22Rv1 (cell line): ENCODE results near the gene MBTD1.

Experiments used
- ZFX ChIP-seq: fragments of 450-650 bp; IDR thresholded peaks from 2 replicates; pipeline ENCODE4 v1.6.1; 2017; ENCODE audit warnings: antibody characterized with exemption, borderline replicate concordance
- TF ChIP-seq, protein P1 (sequence below): fragments of 450-650 bp; IDR thresholded peaks from 2 replicates; pipeline ENCODE4 v1.5.1; 2017; ENCODE audit warnings: mild to moderate bottlenecking

DNA sequence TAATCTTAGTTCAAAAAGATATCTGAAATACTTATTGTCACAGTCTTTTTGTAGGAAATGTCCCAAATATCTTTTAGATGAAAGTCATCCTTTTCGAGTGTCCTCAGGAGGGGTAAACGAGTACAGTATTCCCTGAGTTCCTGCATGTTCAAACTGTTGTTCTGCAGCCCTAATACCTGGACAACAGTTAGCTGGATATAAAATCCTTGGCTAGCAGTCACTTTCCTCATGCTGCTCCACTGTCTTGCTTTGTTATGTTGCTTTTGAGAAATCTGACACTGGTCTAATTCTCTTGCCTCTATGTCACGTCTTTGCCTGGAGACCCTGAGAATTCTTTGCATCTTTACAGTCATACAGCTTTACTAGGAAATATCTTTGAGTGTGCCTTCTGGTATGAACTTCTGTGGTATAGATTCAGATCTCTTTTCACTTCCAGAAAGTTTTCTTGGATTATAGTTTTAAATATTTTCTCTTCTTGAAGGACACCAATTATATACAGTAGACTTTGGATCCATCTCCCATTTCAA is 9.5 kb downstream of the MBTD1 start:
- TF ChIP-seq, protein P1, sequence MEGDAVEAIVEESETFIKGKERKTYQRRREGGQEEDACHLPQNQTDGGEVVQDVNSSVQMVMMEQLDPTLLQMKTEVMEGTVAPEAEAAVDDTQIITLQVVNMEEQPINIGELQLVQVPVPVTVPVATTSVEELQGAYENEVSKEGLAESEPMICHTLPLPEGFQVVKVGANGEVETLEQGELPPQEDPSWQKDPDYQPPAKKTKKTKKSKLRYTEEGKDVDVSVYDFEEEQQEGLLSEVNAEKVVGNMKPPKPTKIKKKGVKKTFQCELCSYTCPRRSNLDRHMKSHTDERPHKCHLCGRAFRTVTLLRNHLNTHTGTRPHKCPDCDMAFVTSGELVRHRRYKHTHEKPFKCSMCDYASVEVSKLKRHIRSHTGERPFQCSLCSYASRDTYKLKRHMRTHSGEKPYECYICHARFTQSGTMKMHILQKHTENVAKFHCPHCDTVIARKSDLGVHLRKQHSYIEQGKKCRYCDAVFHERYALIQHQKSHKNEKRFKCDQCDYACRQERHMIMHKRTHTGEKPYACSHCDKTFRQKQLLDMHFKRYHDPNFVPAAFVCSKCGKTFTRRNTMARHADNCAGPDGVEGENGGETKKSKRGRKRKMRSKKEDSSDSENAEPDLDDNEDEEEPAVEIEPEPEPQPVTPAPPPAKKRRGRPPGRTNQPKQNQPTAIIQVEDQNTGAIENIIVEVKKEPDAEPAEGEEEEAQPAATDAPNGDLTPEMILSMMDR, result no peak
- TF ChIP-seq ZFX, result no peak
